Peyer's patch (tissue), 4 donors: ENCODE results near the gene AP3M1. TPM values are rescaled to one million over a fixed set of nuclear protein-coding genes. Genes with fewer than 3 reads are reported as not detected.
"Not testable (repeated sequence)": the region's sequence is repeated elsewhere in the genome, so short reads cannot be mapped to it uniquely, and the experiment has no call there.

Source experiments
- DNase-seq, 3 donors: peaks; one replicate each; pipeline ENCODE4 v3.0.0-alpha.2; 2017 to 2019
- H3K27ac ChIP-seq, 4 donors: fragments of 200-600 bp; sonication (generic); one replicate each; pipeline ENCODE4 v1.5.1; 2016 to 2019
- H3K27me3 ChIP-seq, 2 donors: fragments of 200-600 bp; sonication (generic); one replicate each; pipeline ENCODE4 v1.5.1; 2019
- H3K36me3 ChIP-seq, 3 donors: fragments of 200-600 bp; sonication (generic); one replicate each; pipeline ENCODE4 v1.5.1; 2016 to 2019
- H3K4me1 ChIP-seq, 4 donors: fragments of 200-600 bp; sonication (generic); one replicate each; pipeline ENCODE4 v1.5.1; 2016 to 2019
- H3K4me3 ChIP-seq, 4 donors: fragments of 200-600 bp; sonication (generic); 1 replicate in 3 of 4; 2 replicates in 1 of 4; pipeline ENCODE4 v1.5.1; 2016 to 2019; ENCODE audit warnings: mild to moderate bottlenecking in 1 of 4
- H3K9me3 ChIP-seq, 4 donors: fragments of 200-600 bp; sonication (generic); one replicate each; pipeline ENCODE4 v1.5.1; 2016 to 2019; ENCODE audit warnings: mild to moderate bottlenecking in 1 of 4
- CTCF ChIP-seq, 6 experiments: fragments of 450-650 bp in 4 of 6; fragments of 200-600 bp in 2 of 6; sonication (generic) in 1 of 6; IDR thresholded peaks; one replicate each; pipeline ENCODE4 v1.5.1; 2017 to 2019; ENCODE audit warnings: antibody characterized with exemption in 6 of 6, mild to moderate bottlenecking in 3 of 6, moderate library complexity in 1 of 6
- POLR2A ChIP-seq, 2 donors: fragments of 450-650 bp; IDR thresholded peaks; one replicate each; pipeline ENCODE4 v1.5.1; 2017; ENCODE audit warnings: antibody characterized with exemption in 2 of 2, mild to moderate bottlenecking in 2 of 2, moderate library complexity in 2 of 2
- total RNA-seq, 4 donors: library from RNA; depleted of rRNA; stranded (reverse); fragments of >200 nt; gene quantifications; one replicate each; pipeline ENCODE4 v1.1.0, GENCODE V29; 2016

AP3M1 gene
- total RNA-seq, 4 donors from 2014 or later = 17.5 to 23.2 (median 22.0) TPM

- H3K4me3 ChIP-seq = no peak overlapping the region
- H3K9me3 ChIP-seq = no peaks in the 10 kb centered on the region
- H3K27ac ChIP-seq = no peak overlapping the region
- no peaks in the 10 kb centered on the region for H3K36me3 ChIP-seq
- TF ChIP-seq POLR2A (IDR thresholded peaks at IDR 0.05) (no peak), CTCF (IDR thresholded peaks at IDR 0.05) (no peak)
- H3K4me1 ChIP-seq = peaks cover 0 to 21% (median 0%) of the 10 kb centered on the region in 4 donors
- DNase-seq = no peak
- no peaks in the 10 kb centered on the region for H3K27me3 ChIP-seq
These were observed 6.3 kb upstream of the AP3M1 start for GRCh38 chr10:74156919-74157289.

- DNase-seq = no peak
- Histone ChIP-seq H3K4me3 (no peak overlapping the region), H3K4me1 (peaks cover 0 to 34% (median 2%) of the 10 kb centered on the region in 4 donors), H3K27me3 (no peaks in the 10 kb centered on the region), H3K9me3 (no peaks in the 10 kb centered on the region), H3K36me3 (no peaks in the 10 kb centered on the region), H3K27ac (peak overlapping the region in 1 of 4 donors; percentile 16)
- TF ChIP-seq POLR2A (IDR thresholded peaks at IDR 0.05) (no peak), CTCF (IDR thresholded peaks at IDR 0.05) (no peak)
These were observed 3.0 kb upstream of the AP3M1 start for GRCh38 chr10:74153676-74154075.

GRCh38 chr10:74153123-74153522 is 2.5 kb upstream of the AP3M1 start:
- Histone ChIP-seq H3K27ac (peak overlapping the region in 1 of 4 donors; percentile 16), H3K4me3 (no peak overlapping the region), H3K27me3 (no peaks in the 10 kb centered on the region), H3K4me1 (peaks cover 0 to 35% (median 2%) of the 10 kb centered on the region in 4 donors), H3K36me3 (no peaks in the 10 kb centered on the region), H3K9me3 (no peaks in the 10 kb centered on the region)
- DNase-seq = no peak
- TF ChIP-seq CTCF (IDR thresholded peaks at IDR 0.05) (peak in 2 of 6 experiments; percentile 5 to 14), POLR2A (IDR thresholded peaks at IDR 0.05) (no peak)

- DNase-seq = no peak
- Histone ChIP-seq H3K27me3 (no peaks in the 10 kb centered on the region), H3K9me3 (no peaks in the 10 kb centered on the region), H3K27ac (peak overlapping the region; percentile 83 to 93 (median 90)), H3K36me3 (no peaks in the 10 kb centered on the region), H3K4me1 (peaks cover 0 to 35% (median 2%) of the 10 kb centered on the region in 4 donors), H3K4me3 (peak overlapping the region; percentile 65 to 89 (median 70))
- TF ChIP-seq POLR2A (IDR thresholded peaks at IDR 0.05) = no peak
- no peak for TF ChIP-seq CTCF (IDR thresholded peaks at IDR 0.05)
These were observed 1.5 kb upstream of the AP3M1 start for GRCh38 chr10:74151879-74152722.

GRCh38 chr10:74150990-74151878 is 606 bp upstream of the AP3M1 start, which contains the start of gene ADK:
TSS of gene ADK (plus strand) at chr10:74151221. CDS start at chr10:74151279, 58 bp downstream.
- TF ChIP-seq POLR2A (IDR thresholded peaks at IDR 0.05) (peak in 1 of 2 donors; percentile 24), CTCF (IDR thresholded peaks at IDR 0.05) (peak; percentile 5 to 47 (median 20))
- peaks cover 0 to 37% (median 2%) of the 10 kb centered on the region in 4 donors for H3K4me1 ChIP-seq

GRCh38 chr10:74146980-74147379 is 3.6 kb downstream of the AP3M1 start:
- not testable (repeated sequence) for H3K36me3 ChIP-seq, H3K27me3 ChIP-seq, H3K27ac ChIP-seq, H3K4me3 ChIP-seq, DNase-seq, H3K9me3 ChIP-seq
- peaks cover 0 to 26% (median 2%) of the 10 kb centered on the region in 4 donors for H3K4me1 ChIP-seq

More at GRCh38 chr10:74150990-74151878, 606 bp upstream of the AP3M1 start, which contains the start of gene ADK:
- Histone ChIP-seq H3K4me3 (peak within 1 kb of the TSS; percentile 65 to 89 (median 70)), H3K27me3 (no peaks in the 10 kb centered on the region), H3K9me3 (no peaks in the 10 kb centered on the region), H3K27ac (peak within 1 kb of the TSS; percentile 83 to 93 (median 90)), H3K36me3 (no peaks in the 10 kb centered on the region)
- peak; percentile 100 for DNase-seq
